DOHH2 (cell line): Measurements from ENCODE around the gene EPB41L2.

Experiments
- H3F3A ChIP-seq: fragments of 200-600 bp; sonication (generic), shearing (Covaris generic); 2 replicates; pipeline ENCODE4 v1.6.0; 2016; ENCODE audit warnings: antibody characterized with exemption, mild to moderate bottlenecking; ENCODE audit not compliant: control insufficient read depth, insufficient read depth
- H3K27ac ChIP-seq: fragments of 200-600 bp; sonication (generic); 2 replicates; pipeline ENCODE4 v1.5.1; 2014; ENCODE audit warnings: low read depth, mild to moderate bottlenecking, low read length, moderate library complexity
- H3K27me3 ChIP-seq: fragments of 200-600 bp; sonication (generic); 2 replicates; pipeline ENCODE4 v1.6.1; 2014; ENCODE audit warnings: mild to moderate bottlenecking, low read length, mixed read lengths; ENCODE audit not compliant: control insufficient read depth
- H3K36me3 ChIP-seq: fragments of 200-600 bp; sonication (generic); 2 replicates; pipeline ENCODE4 v1.6.1; 2014; ENCODE audit warnings: mild to moderate bottlenecking, low read length, moderate library complexity, mixed read lengths; ENCODE audit not compliant: control insufficient read depth
- H3K4me1 ChIP-seq: fragments of 200-600 bp; sonication (generic); 2 replicates; pipeline ENCODE4 v1.6.1; 2014; ENCODE audit warnings: mild to moderate bottlenecking, low read length, mixed read lengths; ENCODE audit not compliant: control insufficient read depth
- H3K4me2 ChIP-seq: fragments of 200-600 bp; sonication (generic); 2 replicates; pipeline ENCODE4 v1.6.0; 2014; ENCODE audit warnings: mild to moderate bottlenecking, low read length, moderate library complexity
- H3K4me3 ChIP-seq: fragments of 200-600 bp; sonication (generic); 2 replicates; pipeline ENCODE4 v1.5.1; 2014; ENCODE audit warnings: mild to moderate bottlenecking, low read length, mixed read lengths
- H3K79me2 ChIP-seq: fragments of 200-600 bp; sonication (generic); 2 replicates; pipeline ENCODE4 v1.6.1; 2014; ENCODE audit warnings: mild to moderate bottlenecking, low read length, mixed read lengths; ENCODE audit not compliant: control insufficient read depth
- H3K9me2 ChIP-seq: fragments of 200-600 bp; sonication (generic); replicated peaks from 2 replicates; pipeline ENCODE4 v1.6.1; 2014; ENCODE audit warnings: mild to moderate bottlenecking, low read length, mixed read lengths; ENCODE audit not compliant: control insufficient read depth
- H3K9me3 ChIP-seq: fragments of 200-600 bp; sonication (generic); 2 replicates; pipeline ENCODE4 v1.6.1; 2014; ENCODE audit warnings: antibody characterized with exemption, low read length, mixed read lengths; ENCODE audit not compliant: control insufficient read depth, insufficient read depth
- H4K20me1 ChIP-seq: fragments of 200-600 bp; sonication (generic); 2 replicates; pipeline ENCODE4 v1.6.0; 2014; ENCODE audit warnings: low read depth, mild to moderate bottlenecking, antibody characterized with exemption, low read length, moderate library complexity; ENCODE audit not compliant: control insufficient read depth, insufficient read depth
- EZH2phosphoT487 ChIP-seq: fragments of 200-600 bp; sonication (generic); IDR thresholded peaks from 2 replicates; pipeline ENCODE4 v1.6.1; 2017; ENCODE audit warnings: borderline replicate concordance, mild to moderate bottlenecking, antibody characterized with exemption, low read length, moderate library complexity, mixed read lengths
- TF ChIP-seq, protein P1 (sequence below): fragments of 200-600 bp; sonication (generic); IDR thresholded peaks from one replicate; pipeline ENCODE4 v1.5.1; 2014; ENCODE audit warnings: antibody characterized with exemption, mild to moderate bottlenecking, low read depth, low read length; ENCODE audit not compliant: poor library complexity, severe bottlenecking

EPB41L2 gene

DNA sequence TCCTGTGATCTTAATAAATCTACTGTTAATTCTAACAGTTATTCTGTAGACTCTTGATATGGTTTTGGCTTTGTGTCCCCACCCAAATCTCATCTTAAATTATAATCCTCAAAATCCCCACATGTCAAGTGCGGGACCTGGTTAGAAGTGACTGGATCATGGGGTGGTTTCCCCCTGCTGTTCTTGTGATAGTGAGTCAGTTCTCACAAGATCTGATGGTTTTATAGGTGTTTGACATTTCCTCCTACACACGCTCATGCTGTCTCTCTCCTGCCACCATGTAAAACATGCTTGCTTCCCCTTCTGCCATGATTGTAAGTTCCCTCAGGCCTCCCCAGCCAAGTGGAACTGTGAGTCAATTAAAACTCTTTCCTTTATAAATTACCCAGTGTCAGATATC is 10.5 kb upstream of the EPB41L2 start:
- H3F3A ChIP-seq: no peaks in the 10 kb centered on the region
- H3K79me2 ChIP-seq: no peaks in the 10 kb centered on the region
- H3K27ac ChIP-seq: no peak overlapping the region
- H3K36me3 ChIP-seq: no peaks in the 10 kb centered on the region
- no peaks in the 10 kb centered on the region for H3K27me3 ChIP-seq
- H3K9me2 ChIP-seq: no peaks in the 10 kb centered on the region
- no peaks in the 10 kb centered on the region for H4K20me1 ChIP-seq
- no peak overlapping the region for H3K4me3 ChIP-seq
- no peaks in the 10 kb centered on the region for H3K4me1 ChIP-seq
- H3K4me2 ChIP-seq: no peak overlapping the region
- no peaks in the 10 kb centered on the region for H3K9me3 ChIP-seq
- TF ChIP-seq, protein P1, sequence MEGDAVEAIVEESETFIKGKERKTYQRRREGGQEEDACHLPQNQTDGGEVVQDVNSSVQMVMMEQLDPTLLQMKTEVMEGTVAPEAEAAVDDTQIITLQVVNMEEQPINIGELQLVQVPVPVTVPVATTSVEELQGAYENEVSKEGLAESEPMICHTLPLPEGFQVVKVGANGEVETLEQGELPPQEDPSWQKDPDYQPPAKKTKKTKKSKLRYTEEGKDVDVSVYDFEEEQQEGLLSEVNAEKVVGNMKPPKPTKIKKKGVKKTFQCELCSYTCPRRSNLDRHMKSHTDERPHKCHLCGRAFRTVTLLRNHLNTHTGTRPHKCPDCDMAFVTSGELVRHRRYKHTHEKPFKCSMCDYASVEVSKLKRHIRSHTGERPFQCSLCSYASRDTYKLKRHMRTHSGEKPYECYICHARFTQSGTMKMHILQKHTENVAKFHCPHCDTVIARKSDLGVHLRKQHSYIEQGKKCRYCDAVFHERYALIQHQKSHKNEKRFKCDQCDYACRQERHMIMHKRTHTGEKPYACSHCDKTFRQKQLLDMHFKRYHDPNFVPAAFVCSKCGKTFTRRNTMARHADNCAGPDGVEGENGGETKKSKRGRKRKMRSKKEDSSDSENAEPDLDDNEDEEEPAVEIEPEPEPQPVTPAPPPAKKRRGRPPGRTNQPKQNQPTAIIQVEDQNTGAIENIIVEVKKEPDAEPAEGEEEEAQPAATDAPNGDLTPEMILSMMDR: no peak
- TF ChIP-seq EZH2phosphoT487: no peak

DNA sequence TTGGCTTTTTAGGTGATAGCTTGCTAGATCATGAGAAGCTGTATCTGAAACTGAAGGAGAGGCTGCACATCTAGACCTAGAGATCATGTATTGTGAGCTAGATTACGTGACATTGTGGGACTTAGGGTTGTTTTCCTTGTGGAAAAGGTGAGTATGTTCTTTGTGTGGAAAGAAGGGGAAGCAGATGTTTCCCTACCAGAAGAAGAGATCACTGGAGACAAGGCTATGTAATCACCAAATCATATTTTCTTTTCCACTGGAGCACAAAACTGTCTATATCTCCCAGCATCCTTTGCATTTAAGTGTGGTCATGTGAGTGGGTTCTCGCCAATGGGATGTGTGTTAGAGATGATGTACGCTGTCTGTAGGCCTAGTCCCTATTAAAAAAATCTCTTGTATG is 7.0 kb upstream of the EPB41L2 start:
- Histone ChIP-seq H3K36me3 (no peaks in the 10 kb centered on the region), H3K27me3 (no peaks in the 10 kb centered on the region), H3K27ac (no peak overlapping the region), H3K79me2 (no peaks in the 10 kb centered on the region), H3K4me1 (no peaks in the 10 kb centered on the region), H3K4me2 (no peak overlapping the region), H3K4me3 (no peak overlapping the region), H4K20me1 (no peaks in the 10 kb centered on the region), H3F3A (no peaks in the 10 kb centered on the region), H3K9me2 (no peaks in the 10 kb centered on the region), H3K9me3 (no peaks in the 10 kb centered on the region)
- TF ChIP-seq EZH2phosphoT487: no peak
- TF ChIP-seq, protein P1: no peak

DNA sequence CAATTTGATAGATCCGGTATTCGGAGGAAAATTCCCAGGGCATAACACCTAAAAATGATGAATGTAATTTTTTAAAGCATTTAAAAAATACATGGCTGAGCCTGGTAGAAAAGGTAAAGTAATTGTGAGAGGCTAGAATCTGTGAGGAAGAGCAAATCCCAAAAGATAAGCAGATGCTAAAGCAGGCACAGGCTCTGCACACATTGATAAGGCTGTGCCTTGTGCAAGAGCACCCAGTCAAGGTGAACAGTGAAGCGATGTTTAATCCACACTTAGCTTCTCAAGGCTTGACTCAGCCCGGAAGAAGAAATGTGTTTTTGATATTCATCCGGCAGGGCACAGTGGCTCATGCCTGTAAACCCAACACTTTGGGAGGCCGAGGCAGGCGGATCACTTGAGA is 5.1 kb upstream of the EPB41L2 start:
- H3K27me3 ChIP-seq: no peaks in the 10 kb centered on the region
- H3K79me2 ChIP-seq: no peaks in the 10 kb centered on the region
- peaks cover 8% of the 10 kb centered on the region for H3K4me1 ChIP-seq
- H3K9me3 ChIP-seq: no peaks in the 10 kb centered on the region
- H3K27ac ChIP-seq: no peak overlapping the region
- H3K9me2 ChIP-seq: no peaks in the 10 kb centered on the region
- no peak overlapping the region for H3K4me2 ChIP-seq
- H3F3A ChIP-seq: peaks cover 11% of the 10 kb centered on the region
- H4K20me1 ChIP-seq: no peaks in the 10 kb centered on the region
- TF ChIP-seq, protein P1: no peak
- TF ChIP-seq EZH2phosphoT487: no peak
- H3K4me3 ChIP-seq: no peak overlapping the region
- H3K36me3 ChIP-seq: no peaks in the 10 kb centered on the region

DNA sequence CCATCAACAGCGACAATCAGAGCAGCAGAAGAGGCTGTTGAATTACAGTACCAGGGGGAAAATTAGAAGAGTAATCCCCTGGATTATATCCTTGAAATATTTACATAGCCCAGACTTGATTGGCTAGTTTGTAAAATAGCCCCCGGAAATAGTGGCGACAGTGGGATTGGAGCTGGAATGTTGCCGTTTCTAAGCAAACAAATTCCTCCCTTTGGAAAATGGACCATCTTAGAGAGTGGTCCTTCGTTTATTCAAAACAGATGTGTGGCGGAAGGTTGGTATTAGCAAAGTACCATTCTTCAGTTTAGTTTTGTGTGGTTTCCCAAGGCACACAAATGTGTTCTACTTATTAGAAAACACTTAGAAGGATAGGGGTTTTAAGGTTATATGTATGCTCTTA is 4.5 kb upstream of the EPB41L2 start:
- H3K4me1 ChIP-seq: peaks cover 8% of the 10 kb centered on the region
- no peaks in the 10 kb centered on the region for H3K9me3 ChIP-seq
- H3K79me2 ChIP-seq: peaks cover 5% of the 10 kb centered on the region
- no peak overlapping the region for H3K4me3 ChIP-seq
- no peak overlapping the region for H3K4me2 ChIP-seq
- H3F3A ChIP-seq: peaks cover 11% of the 10 kb centered on the region
- no peaks in the 10 kb centered on the region for H3K27me3 ChIP-seq
- H3K36me3 ChIP-seq: no peaks in the 10 kb centered on the region; the same call in 1 of the 2 replicates
- H4K20me1 ChIP-seq: no peaks in the 10 kb centered on the region
- no peak overlapping the region for H3K27ac ChIP-seq
- no peak for TF ChIP-seq EZH2phosphoT487
- TF ChIP-seq, protein P1: no peak
- no peaks in the 10 kb centered on the region for H3K9me2 ChIP-seq
